ENCODE measurements around the gene TMEM179.

DNA sequence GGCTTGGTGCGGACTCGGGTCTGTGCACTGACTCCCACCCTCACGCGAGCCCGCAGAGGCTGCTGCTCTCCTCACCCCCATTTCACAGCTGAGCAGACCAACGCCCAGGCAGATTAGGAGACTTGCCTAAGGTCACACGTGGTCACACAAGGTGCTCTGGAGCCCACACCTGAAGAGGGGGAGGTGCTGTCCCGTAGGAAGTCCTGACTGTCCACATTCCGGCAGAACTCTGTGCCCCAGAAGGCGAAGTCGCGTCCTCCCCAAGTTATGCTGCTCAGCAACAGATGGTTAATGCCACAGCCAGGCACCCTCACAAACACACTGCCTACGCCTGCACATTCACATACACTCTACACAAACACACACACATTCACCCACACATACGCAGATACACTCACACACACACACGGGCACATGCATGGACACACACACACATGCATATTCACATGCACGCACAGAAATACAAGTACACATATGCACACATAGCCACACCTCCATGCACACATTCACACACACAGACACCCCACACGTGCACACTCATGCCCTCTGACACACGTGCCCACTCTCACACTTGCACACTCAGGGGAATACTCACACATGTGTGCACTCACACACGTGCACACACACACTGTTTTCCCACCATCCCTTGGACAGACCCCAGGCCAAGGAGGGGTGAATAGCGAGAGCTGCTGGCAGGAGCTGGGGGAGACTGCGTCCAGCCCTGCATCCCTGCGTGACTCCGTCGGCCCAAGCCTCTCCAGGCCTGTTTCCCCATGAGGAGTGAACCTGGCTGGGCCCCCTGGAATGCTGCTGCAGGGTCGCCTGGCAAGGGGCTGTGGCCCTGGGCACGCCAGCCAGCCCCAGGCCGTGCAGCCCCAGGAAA lies 20.9 kb downstream of the TMEM179 start:
- TF ChIP-seq, protein P1, sequence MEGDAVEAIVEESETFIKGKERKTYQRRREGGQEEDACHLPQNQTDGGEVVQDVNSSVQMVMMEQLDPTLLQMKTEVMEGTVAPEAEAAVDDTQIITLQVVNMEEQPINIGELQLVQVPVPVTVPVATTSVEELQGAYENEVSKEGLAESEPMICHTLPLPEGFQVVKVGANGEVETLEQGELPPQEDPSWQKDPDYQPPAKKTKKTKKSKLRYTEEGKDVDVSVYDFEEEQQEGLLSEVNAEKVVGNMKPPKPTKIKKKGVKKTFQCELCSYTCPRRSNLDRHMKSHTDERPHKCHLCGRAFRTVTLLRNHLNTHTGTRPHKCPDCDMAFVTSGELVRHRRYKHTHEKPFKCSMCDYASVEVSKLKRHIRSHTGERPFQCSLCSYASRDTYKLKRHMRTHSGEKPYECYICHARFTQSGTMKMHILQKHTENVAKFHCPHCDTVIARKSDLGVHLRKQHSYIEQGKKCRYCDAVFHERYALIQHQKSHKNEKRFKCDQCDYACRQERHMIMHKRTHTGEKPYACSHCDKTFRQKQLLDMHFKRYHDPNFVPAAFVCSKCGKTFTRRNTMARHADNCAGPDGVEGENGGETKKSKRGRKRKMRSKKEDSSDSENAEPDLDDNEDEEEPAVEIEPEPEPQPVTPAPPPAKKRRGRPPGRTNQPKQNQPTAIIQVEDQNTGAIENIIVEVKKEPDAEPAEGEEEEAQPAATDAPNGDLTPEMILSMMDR (IDR thresholded peaks at IDR 0.05 in 4 of 5, conservative IDR thresholded peaks at IDR 0.05 in 1 of 5): no peak
- TF ChIP-seq POLR2A (IDR thresholded peaks at IDR 0.05): no peak
